Stimulated activated CD8-positive, alpha-beta memory T cell treated with anti-CD3 and anti-CD28 coated beads, Interleukin-4, amount 100 ng/mL, for 1 hour (primary cell): ENCODE results near the gene PRR29.
"Not testable (repeated sequence)": the region's sequence is repeated elsewhere in the genome, so short reads cannot be mapped to it uniquely, and the experiment has no call there.

Source experiments
- DNase-seq, 2 donors: peaks; one replicate each; pipeline ENCODE4 v3.0.0-alpha.2; 2020; ENCODE audit warnings: low read depth in 2 of 2, low spot score in 1 of 2

Gene PRR29

DNA sequence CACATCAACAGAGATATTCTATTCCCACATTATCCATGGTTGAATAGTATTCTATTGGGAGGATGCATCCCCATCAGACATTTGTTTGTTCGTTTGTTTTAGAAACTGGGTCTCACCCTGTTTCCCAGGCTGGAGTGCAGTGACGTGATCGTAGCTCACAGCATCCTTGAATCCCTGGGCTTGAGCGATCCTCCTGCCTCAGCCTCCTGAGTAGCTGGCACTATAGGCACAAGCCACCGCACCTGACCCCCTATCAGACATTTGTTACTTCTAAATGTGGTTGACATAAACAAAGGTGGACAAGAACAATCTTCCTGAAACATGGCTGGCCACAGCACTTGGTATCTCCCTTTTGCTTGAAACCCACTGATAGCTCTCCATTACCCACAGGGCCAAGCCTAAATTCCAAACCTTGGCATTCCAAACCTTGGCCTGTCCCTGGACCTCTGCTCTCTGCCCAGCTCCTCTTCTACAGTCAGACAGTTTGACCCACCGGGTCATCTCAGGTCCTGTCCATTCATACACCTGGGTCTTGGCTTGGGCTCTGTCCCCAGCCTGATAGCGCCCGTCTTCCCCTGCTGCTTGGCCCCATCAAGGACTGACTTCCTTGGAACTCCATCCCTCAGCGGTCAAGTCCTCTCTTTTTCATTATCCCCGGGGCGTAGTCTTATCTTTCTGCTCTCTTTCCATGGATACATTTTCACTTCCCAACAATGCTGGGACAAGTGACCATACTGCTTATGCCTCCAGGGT is 1.5 kb upstream of the PRR29 start:
- DNase-seq = no peak

DNA sequence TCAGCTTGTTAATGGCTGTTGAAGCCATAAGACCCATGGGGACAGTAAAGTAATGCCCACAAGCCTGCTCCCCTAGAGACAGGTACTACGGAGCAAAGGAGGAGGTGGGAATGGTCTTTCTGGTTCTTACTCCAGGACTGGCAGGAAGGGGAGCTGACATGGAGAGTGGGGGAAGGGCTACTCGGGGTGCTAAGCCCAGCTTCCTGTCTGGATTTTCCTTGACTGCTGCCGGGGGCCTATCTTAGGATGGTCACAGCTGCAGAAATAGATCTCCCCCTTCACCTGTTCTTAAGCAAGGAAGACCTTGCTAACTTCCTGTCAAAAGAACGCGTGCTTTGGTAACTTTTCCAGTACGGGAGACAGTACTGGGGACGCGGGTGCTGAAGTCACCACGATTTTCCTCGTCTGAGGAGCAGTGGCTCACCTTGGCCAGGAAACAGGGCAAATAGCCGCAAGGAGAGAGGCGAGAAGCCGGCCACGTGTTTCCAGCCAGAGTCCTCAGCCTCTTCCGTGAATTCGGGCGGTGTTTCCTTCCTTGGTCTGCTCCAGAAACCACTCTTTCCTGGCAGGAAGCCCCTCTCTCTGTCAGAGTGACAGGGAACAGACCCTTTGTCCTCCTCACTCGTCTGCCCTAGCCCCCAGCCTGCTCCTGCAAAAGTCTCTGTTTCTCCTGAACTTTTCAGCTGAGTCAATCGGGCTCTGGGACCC is 656 bp upstream of the PRR29 start:
- no peak for DNase-seq

GRCh38 chr17:63998721-63999679 is 849 bp downstream of the PRR29 start:
- no peak for DNase-seq

DNA sequence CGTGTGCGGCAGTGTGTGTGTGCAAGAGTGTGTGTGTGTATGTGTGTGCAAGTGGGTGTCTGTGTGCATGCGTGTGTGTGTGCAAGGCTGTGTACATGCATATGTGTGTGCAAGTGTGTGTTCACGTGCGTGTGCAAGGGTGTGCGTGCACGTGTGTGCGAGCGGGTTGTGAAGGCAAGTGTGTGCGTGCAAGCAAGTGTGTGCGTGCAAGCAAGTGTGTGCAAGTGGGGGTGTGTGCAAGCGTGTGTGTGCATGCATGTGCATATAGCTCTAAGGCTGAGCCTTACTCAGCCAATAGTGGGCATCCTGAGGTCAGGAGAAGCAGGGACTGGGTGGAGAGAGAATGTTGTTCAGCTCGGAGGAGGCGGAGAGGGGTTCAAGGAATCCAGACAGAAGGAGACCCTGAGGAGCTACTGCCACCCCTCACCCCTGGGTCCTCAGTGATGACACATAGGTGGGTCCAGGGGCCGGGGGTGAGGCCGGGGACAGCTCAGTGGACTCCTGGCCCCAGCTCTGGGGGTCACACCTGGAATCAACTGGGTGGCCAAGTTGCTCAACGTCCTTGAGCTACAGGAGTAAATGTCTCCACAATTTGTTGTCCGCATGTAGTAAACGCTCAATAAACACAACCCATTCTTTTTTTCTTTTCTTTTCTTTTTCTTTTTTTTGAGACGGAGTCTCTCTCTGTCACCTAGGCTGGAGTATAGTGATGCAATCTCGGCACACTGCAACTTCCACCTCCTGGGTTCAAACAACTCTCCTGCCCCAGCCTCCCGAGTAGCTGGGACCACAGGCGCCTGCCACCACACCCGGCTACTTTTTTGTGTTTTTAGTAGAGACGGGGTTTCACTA is 1.8 kb downstream of the PRR29 start:
- no peak for DNase-seq

- DNase-seq = no peak
Observed at GRCh38 chr17:64001091-64001579, 3.0 kb downstream of the PRR29 start.

- DNase-seq = no peak
Observed at GRCh38 chr17:64001763-64002529, 3.8 kb downstream of the PRR29 start.

DNA sequence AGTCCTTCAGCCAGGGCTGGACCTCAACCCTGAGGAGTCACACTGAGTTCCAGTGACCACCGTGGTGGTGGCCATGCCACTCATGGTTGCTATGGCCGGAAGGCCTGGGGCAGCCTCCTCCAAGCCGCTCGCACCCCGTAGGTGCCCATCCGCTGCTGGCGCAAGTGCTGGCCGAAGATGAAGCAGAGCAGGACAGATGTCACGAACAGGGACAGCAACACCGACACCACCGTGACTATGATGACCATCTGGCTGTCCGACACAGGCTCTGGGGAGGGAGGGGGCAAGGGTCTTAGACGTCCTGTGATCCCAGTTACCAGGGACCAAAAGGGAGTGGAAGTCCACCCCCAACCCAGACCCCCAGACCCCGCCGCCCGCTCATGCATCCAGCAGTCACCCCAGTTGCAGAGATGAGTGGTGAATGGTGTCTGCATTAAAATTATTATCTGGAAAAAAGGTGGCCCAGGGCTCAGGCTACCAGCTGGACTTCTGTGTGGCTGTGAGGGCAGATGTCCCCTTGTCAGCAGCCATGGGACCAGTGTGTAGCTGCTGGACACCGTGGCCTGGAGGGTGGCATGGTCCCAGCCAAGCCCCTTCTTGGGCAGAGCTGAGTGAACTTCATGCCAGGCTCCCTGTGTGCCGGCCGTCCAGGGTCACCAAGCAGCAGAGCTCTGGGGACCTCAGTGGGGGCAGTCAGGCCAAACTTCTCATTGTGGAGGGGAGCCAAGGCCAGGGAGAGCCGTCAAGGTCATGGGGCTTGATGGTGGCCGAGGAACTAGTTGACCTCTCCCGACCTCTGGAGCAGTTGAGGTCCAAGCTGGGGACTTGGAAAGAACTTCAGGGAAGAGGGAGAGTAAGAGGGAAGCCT is 4.7 kb downstream of the PRR29 start:
- no peak for DNase-seq

DNA sequence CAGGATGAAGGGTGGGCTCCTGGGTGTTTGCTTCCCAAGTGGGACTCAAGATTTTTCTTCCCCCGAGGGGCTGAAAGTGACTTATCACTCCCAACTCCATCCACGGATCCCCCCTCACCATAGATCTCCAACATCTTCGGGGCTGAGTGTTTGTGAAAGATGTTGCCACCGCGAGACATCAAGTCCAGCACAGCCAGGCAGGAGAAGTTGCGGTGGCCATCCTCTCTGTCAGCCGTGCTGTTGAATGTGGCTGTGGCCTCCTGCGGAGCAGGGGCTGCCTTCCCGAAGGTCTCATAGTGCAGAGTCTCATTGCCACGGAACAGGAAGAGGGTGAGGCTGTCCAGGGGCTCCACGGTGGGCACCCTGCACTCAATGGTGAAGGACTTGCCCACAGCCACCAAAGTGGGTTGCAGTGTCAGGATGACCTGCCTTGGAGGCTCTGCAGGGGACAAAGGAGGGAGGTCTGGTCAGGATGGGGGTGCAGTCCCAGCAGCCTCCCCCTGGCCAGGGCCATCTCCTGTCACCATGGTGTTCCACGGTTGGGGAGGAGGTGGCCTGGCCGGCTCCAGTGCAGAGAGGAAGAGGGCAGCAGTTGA is 5.5 kb downstream of the PRR29 start:
- DNase-seq = no peak

DNA sequence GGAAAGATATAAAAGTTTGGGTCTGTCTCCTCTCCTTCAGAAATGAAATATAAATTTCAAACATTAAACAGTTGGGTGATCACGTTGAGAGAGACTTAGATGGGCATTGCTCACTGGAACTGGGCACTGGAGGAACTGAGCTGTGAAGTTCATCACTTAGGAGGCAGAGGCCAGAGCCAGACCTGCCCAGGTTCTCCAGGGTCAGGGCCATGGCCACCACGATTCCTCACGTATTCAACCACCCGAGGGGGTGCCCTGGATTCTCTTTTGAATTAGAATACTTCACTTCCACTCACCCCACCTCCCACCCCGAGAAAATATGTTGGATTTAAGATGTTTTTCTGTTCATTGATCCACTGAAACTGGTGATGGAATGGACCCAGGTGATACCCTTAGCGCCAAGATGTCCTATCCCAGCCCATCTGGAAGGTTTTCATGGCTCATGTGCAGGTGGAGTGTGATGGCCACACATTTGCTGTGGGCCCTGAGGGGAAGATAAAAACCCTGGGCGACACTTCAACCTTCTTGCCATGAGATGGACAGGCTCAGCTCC is 6.1 kb downstream of the PRR29 start:
- DNase-seq = no peak

- no peak for DNase-seq
Observed at GRCh38 chr17:64004903-64005733, 7.0 kb downstream of the PRR29 start.

DNA sequence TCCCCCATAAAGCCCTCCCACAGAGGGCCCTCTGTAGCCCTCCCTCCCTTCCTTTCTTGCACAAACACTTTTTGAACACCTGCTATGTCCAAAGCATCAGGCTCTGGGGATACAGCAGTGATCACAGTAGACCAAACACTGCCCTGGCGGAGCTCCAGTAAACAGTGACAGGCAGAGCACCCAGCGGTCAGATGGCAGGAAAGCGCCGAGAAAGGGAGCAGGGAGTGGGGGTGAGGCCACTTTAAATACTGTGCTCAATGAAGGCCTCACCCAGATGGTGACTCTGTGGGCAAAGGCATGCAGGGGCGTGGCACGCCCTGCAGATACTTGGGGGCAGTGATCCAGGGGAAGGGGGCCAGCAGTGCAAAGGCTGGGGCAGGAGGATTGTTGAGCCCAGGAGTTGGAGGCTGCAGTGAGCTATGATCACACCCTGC is 7.6 kb downstream of the PRR29 start:
- no peak for DNase-seq

DNA sequence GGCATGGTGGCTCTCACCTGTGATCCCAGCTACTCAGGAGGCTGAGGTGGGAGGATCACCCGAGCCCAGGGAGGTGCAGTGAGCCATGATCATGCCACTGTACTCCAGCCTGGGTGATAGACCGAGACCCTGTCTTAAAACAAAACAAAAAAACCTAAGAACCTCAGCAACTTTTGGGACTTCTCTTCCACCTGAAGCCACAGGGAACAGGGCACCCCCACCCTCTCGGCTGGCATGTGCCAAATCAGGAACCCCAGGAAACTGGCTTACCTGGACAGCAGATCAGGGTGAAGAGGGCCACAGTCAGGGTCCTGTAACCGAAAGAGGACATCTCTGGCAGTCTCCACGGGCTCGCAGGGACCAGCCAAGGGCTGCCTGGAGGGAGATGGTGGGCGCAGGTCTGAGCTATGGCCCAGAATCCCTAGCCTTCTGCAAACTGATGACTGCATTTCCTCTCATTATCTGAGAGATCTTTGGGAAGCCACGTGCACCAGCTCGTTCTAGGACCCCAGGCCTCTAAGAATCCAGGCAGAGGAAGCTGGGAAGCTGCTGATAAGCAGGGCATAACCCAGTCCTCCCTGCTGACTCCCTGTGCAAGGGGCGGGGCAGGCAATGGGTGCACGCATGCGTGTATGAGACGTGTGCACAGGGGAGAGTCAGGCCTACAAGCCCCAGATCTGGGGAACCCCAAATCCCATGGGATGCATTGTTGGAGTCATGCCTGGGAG is 8.4 kb downstream of the PRR29 start:
- no peak for DNase-seq

DNA sequence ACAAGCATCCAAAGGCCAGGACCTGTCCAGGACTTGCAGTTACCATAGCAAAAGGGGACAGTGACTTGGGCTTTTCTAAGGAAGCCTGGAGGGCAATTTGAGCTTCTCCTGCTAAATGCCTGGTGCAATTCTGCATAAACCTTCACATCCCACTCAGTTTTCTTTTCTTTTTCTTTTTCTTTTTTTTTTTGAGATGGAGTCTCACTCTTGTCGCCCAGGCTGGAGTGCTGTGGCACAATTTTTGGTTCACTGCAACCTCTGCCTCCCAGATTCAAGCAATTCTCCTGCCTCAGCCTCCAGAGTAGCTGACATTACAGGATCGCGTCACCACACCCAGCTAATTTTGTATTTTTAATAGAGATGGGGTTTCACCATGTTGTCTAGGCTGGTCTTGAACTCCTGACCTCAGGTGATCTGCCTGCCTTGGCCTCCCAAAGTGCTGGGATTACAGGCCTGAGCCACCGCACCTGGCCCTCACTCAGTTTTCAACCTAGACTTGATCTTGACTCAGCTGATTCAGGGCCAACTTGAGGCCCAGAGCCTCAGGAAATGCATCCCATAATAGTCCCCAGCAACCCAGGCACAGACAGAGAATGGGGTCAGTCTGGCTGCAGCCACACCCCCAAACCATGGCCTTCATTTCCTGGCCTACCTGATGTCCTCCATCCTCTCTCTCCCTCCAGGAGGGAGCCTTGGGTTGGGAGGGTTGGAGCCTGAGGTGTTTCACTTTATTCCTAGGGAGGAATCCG is 9.1 kb downstream of the PRR29 start:
- DNase-seq = not testable (repeated sequence)

- no peak for DNase-seq
Observed at GRCh38 chr17:64007838-64008282, 9.7 kb downstream of the PRR29 start.

DNA sequence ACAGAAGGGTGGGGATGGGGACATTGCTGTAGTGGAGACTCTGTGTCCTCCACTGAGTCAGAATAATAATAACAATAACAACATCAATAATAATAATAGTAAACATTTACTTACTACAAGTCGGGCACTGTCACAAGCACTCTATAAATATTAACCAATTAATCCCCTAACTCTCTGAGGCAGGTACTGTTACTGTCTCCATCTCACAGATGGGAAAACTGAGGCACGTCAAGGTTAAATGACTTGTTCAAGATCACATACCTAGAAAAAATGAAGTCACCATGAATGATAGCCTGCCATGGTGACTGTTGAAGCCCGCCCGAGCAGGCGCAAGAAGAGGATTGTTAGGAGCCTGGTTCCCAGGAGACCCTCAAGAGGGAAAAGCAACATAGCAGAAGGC is 10.2 kb downstream of the PRR29 start:
- no peak for DNase-seq

DNA sequence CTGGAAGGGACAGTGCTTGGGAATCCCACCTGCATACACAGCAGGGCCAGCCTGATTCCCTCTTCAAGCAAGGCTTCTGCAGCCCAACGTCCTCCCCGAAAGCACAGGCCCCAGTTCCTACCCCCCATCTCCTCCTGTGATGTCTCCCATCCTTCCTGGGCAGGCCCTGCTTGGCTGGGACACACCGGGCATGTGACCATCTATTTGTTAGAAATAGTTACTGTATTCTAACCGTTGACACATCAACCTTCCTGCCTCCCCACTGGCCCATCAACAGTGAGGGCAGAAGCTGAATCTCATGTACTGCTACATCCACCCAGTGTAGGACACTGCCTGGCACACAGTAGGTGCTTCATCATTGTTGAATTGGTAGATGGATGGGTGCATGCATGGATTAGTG is 10.7 kb downstream of the PRR29 start:
- no peak for DNase-seq
